ENCODE results near the gene ITPRIP. TPM values are rescaled to one million over a fixed set of nuclear protein-coding genes. Genes with fewer than 3 reads are reported as not detected.

ITPRIP gene
- total RNA-seq, 4 donors from 2014 or later, result 18.1 to 31.5 (median 22.8) TPM

- ATAC-seq, result no peak
Measured at GRCh38 chr10:104268405-104268712, 69.9 kb downstream of the ITPRIP start.

DNA sequence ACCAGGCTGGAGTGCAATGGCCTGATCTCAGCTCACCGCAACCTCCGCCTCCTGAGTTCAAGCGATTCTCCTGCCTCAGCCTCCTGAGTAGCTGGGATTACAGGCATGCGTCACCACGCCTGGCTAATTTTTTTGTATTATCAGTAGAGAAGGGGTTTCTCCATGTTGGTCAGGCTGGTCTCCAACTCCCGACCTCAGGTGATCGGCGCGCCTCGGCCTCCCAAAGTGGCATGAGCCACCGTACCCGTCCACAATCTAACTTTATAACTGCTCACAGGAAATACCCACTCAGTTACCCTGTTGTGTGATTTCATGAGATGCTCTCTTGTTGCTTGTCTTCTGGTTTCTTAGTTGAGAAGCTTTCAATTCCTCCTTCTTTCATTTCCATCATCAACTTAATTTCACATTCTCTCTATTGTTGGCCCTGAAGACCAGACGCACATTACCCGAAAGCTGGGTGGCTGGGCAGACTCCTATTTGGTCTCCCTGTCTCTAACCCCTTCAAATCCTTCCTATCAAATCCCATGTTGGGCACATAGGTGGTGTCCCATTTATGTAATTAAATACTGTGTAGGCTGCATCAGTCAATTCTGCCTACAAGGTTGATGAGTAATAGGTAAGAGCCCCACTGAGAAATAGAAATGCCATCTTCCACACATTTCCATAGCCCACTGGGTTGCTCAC is 70.4 kb downstream of the ITPRIP start:
- no peak for ATAC-seq
- Histone ChIP-seq H3K27ac (peak overlapping the region; percentile 90 to 93 (median 92)), H3K4me3 (peak overlapping the region; percentile 85 to 99), H3K4me1 (peaks cover 5 to 31% (median 5%) of the 10 kb centered on the region in 3 donors), H3K27me3 (no peaks in the 10 kb centered on the region), H3K9me3 (no peaks in the 10 kb centered on the region), H3K36me3 (peaks cover 0 to 52% of the 10 kb centered on the region in 2 donors)
- WGBS, 2 donors (ENCODE audit: low coverage in 1 of 2), result 98% methylated on average over 7 to 11 of the region's 14 CpGs
- no peak for TF ChIP-seq POLR2A (IDR thresholded peaks at IDR 0.05)
- no peak for TF ChIP-seq EP300 (IDR thresholded peaks at IDR 0.05)
- TF ChIP-seq, protein P1, sequence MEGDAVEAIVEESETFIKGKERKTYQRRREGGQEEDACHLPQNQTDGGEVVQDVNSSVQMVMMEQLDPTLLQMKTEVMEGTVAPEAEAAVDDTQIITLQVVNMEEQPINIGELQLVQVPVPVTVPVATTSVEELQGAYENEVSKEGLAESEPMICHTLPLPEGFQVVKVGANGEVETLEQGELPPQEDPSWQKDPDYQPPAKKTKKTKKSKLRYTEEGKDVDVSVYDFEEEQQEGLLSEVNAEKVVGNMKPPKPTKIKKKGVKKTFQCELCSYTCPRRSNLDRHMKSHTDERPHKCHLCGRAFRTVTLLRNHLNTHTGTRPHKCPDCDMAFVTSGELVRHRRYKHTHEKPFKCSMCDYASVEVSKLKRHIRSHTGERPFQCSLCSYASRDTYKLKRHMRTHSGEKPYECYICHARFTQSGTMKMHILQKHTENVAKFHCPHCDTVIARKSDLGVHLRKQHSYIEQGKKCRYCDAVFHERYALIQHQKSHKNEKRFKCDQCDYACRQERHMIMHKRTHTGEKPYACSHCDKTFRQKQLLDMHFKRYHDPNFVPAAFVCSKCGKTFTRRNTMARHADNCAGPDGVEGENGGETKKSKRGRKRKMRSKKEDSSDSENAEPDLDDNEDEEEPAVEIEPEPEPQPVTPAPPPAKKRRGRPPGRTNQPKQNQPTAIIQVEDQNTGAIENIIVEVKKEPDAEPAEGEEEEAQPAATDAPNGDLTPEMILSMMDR (IDR thresholded peaks at IDR 0.05), result no peak
- no peak for TF ChIP-seq POLR2AphosphoS5 (IDR thresholded peaks at IDR 0.05)

More at GRCh38 chr10:104268405-104268712, 69.9 kb downstream of the ITPRIP start:
- Histone ChIP-seq H3K27me3 (no peaks in the 10 kb centered on the region), H3K4me3 (peak overlapping the region; percentile 85 to 99), H3K9me3 (no peaks in the 10 kb centered on the region), H3K36me3 (peaks cover 0 to 47% of the 10 kb centered on the region in 2 donors), H3K27ac (peak overlapping the region; percentile 90 to 93 (median 92)), H3K4me1 (peaks cover 5 to 30% (median 5%) of the 10 kb centered on the region in 3 donors)
- TF ChIP-seq POLR2AphosphoS5 (IDR thresholded peaks at IDR 0.05) (no peak), EP300 (IDR thresholded peaks at IDR 0.05) (no peak), POLR2A (IDR thresholded peaks at IDR 0.05) (no peak)
- TF ChIP-seq, protein P1 (IDR thresholded peaks at IDR 0.05), result no peak
- 8% methylated on average over 6 to 7 of the region's 10 CpGs for WGBS, 2 donors (ENCODE audit: low coverage in 1 of 2)

GRCh38 chr10:104264783-104265182 is 73.5 kb downstream of the ITPRIP start:
- 83 to 87% methylated on average over 5 of the region's 5 CpGs for WGBS, 2 donors (ENCODE audit: low coverage in 1 of 2)
- Histone ChIP-seq H3K36me3 (peaks cover 4 to 83% of the 10 kb centered on the region in 2 donors), H3K4me3 (no peak overlapping the region), H3K9me3 (no peaks in the 10 kb centered on the region), H3K27ac (no peak overlapping the region), H3K27me3 (no peaks in the 10 kb centered on the region), H3K4me1 (peaks cover 8 to 61% (median 23%) of the 10 kb centered on the region in 3 donors)
- TF ChIP-seq POLR2AphosphoS5 (IDR thresholded peaks at IDR 0.05), result no peak
- TF ChIP-seq, protein P1 (IDR thresholded peaks at IDR 0.05), result no peak
- TF ChIP-seq EP300 (IDR thresholded peaks at IDR 0.05), result no peak
- no peak for TF ChIP-seq POLR2A (IDR thresholded peaks at IDR 0.05)
- ATAC-seq, result no peak

- Histone ChIP-seq H3K27me3 (no peaks in the 10 kb centered on the region), H3K27ac (peak overlapping the region in 2 of 4 donors; percentile 75 to 77), H3K36me3 (peaks cover 4 to 90% of the 10 kb centered on the region in 2 donors), H3K4me1 (peaks cover 3 to 65% (median 35%) of the 10 kb centered on the region in 3 donors), H3K4me3 (no peak overlapping the region), H3K9me3 (no peaks in the 10 kb centered on the region)
- TF ChIP-seq EP300 (IDR thresholded peaks at IDR 0.05), result no peak
- no peak for TF ChIP-seq POLR2AphosphoS5 (IDR thresholded peaks at IDR 0.05)
- TF ChIP-seq, protein P1 (IDR thresholded peaks at IDR 0.05), result no peak
- TF ChIP-seq POLR2A (IDR thresholded peaks at IDR 0.05), result no peak
- no peak for ATAC-seq
- WGBS, 2 donors (ENCODE audit: low coverage in 1 of 2), result 100% methylated on average over 1 to 3 of the region's 5 CpGs
Measured at GRCh38 chr10:104262055-104262454, 76.2 kb downstream of the ITPRIP start.

DNA sequence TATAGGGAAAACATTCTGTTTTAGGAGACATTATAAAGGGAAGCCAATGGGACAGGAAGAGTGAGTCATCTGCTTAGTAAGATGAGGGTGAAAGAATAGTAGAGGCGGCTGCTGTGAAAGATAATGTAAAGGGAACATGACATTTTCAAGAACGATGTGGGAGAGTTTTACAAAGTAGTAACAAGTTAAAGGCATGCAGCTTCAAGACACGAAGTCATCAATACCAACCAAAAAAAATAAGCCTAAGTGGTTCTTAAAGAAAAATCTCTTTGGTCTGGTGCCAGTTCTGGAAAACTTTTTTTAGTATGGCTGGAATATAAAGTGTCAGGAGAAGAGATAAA is 77.5 kb downstream of the ITPRIP start:
- H3K9me3 ChIP-seq, result no peaks in the 10 kb centered on the region
- peak overlapping the region; percentile 23 to 77 (median 76) for H3K27ac ChIP-seq
- H3K36me3 ChIP-seq, result peaks cover 4 to 77% of the 10 kb centered on the region in 2 donors
- ATAC-seq, result no peak
- H3K4me3 ChIP-seq, result no peak overlapping the region
- 15 to 29% methylated on average over 3 of the region's 3 CpGs for WGBS, 2 donors (ENCODE audit: low coverage in 1 of 2)
- peaks cover 9 to 78% (median 39%) of the 10 kb centered on the region in 3 donors for H3K4me1 ChIP-seq
- no peaks in the 10 kb centered on the region for H3K27me3 ChIP-seq
- TF ChIP-seq, protein P1 (IDR thresholded peaks at IDR 0.05), result no peak
- TF ChIP-seq POLR2A (IDR thresholded peaks at IDR 0.05), result no peak
- no peak for TF ChIP-seq POLR2AphosphoS5 (IDR thresholded peaks at IDR 0.05)
- no peak for TF ChIP-seq EP300 (IDR thresholded peaks at IDR 0.05)

Data from gastroesophageal sphincter (tissue), 4 donors.